ENCODE data around the gene P2RY14.

DNA sequence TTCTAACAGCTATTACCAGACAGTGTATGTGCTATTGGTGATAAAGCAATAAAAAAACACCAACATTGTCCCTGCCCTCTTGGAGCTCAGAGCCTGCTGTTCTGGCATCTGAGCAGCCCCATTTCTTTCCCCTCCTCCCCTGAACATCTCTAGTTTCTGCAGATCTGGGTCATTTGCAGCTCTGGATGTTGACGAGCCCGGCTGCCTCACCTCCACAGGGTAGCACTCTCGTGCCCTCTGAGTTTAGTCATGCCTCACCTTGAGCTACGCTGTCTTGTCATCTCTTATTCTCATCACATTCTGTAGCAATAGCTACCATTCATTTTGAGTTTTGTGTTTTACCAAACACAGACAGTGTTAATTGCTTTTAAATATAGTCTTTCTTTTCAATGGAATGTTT, 45.4 kb downstream of the P2RY14 start:
- TF ChIP-seq ZBTB21 (tag by site-specific recombination; IDR thresholded peaks at IDR 0.05) (no peak), ZNF138 (tag by site-specific recombination; IDR thresholded peaks at IDR 0.05; ENCODE audit: borderline replicate concordance) (no peak), YY1 (tag by site-specific recombination; IDR thresholded peaks at IDR 0.05) (no peak), ZNF146 (tag by site-specific recombination; IDR thresholded peaks at IDR 0.05) (no peak)
